Activated naive CD8-positive, alpha-beta T cell treated with anti-CD3 and anti-CD28 coated beads for 36 hours (primary cell): ENCODE measurements around the gene BCR. TPM values are rescaled to one million over a fixed set of nuclear protein-coding genes. Genes with fewer than 3 reads are reported as not detected.

Experiments
- DNase-seq: peaks from one replicate; pipeline ENCODE4 v3.0.0; 2021
- H3K27ac Mint-ChIP-seq: one replicate; pipeline ENCODE4 v1.8.0; 2022; ENCODE audit warnings: mild to moderate bottlenecking, moderate library complexity, mixed read lengths
- H3K27me3 Mint-ChIP-seq: one replicate; pipeline ENCODE4 v1.8.0; 2022; ENCODE audit warnings: mild to moderate bottlenecking, mixed read lengths
- H3K36me3 Mint-ChIP-seq: one replicate; pipeline ENCODE4 v1.8.0; 2021; ENCODE audit warnings: mild to moderate bottlenecking, mixed read lengths
- H3K4me1 Mint-ChIP-seq: one replicate; pipeline ENCODE4 v1.8.0; 2021; ENCODE audit warnings: mixed read lengths
- H3K4me3 Mint-ChIP-seq: one replicate; pipeline ENCODE4 v1.8.0; 2022; ENCODE audit warnings: mild to moderate bottlenecking, moderate library complexity, mixed read lengths
- H3K9me3 Mint-ChIP-seq: one replicate; pipeline ENCODE4 v1.8.0; 2022; ENCODE audit warnings: mixed read lengths
- total RNA-seq, 2 experiments: library from RNA; stranded (reverse); gene quantifications; one replicate each; pipeline ENCODE4 v1.2.3, GENCODE V29; 2021

BCR gene
- total RNA-seq, 2 experiments from 2014 or later = 28.3 to 32.0 TPM

GRCh38 chr22:23220485-23221350 lies 40.4 kb downstream of the BCR start:
- H3K27me3 Mint-ChIP-seq = no peaks in the 10 kb centered on the region
- H3K9me3 Mint-ChIP-seq = no peaks in the 10 kb centered on the region
- H3K36me3 Mint-ChIP-seq = peaks cover 12% of the 10 kb centered on the region
- DNase-seq = no peak
- peak overlapping the region; percentile 77 for H3K27ac Mint-ChIP-seq
- H3K4me1 Mint-ChIP-seq = peaks cover 96% of the 10 kb centered on the region
- peak overlapping the region; percentile 32 for H3K4me3 Mint-ChIP-seq

- Mint-ChIP-seq H3K27ac (no peak overlapping the region), H3K9me3 (no peaks in the 10 kb centered on the region), H3K36me3 (peaks cover 12% of the 10 kb centered on the region), H3K4me3 (no peak overlapping the region), H3K4me1 (peaks cover 96% of the 10 kb centered on the region), H3K27me3 (no peaks in the 10 kb centered on the region)
- no peak for DNase-seq
These were observed 41.1 kb downstream of the BCR start for GRCh38 chr22:23221351-23221804.

- Mint-ChIP-seq H3K36me3 (peaks cover 7% of the 10 kb centered on the region), H3K4me1 (peaks cover 94% of the 10 kb centered on the region), H3K4me3 (no peak overlapping the region), H3K27ac (no peak overlapping the region), H3K27me3 (no peaks in the 10 kb centered on the region), H3K9me3 (no peaks in the 10 kb centered on the region)
- DNase-seq = no peak
These were observed 41.9 kb downstream of the BCR start for GRCh38 chr22:23222033-23222792.

GRCh38 chr22:23222793-23223568 lies 42.7 kb downstream of the BCR start:
- peak overlapping the region; percentile 35 for H3K27ac Mint-ChIP-seq
- no peak overlapping the region for H3K4me3 Mint-ChIP-seq
- DNase-seq = no peak
- no peaks in the 10 kb centered on the region for H3K27me3 Mint-ChIP-seq
- H3K9me3 Mint-ChIP-seq = peaks cover 3% of the 10 kb centered on the region
- peaks cover 11% of the 10 kb centered on the region for H3K36me3 Mint-ChIP-seq
- H3K4me1 Mint-ChIP-seq = peaks cover 93% of the 10 kb centered on the region

- H3K27me3 Mint-ChIP-seq = no peaks in the 10 kb centered on the region
- no peak overlapping the region for H3K4me3 Mint-ChIP-seq
- no peak for DNase-seq
- peaks cover 17% of the 10 kb centered on the region for H3K36me3 Mint-ChIP-seq
- H3K9me3 Mint-ChIP-seq = peaks cover 9% of the 10 kb centered on the region
- peak overlapping the region; percentile 50 for H3K27ac Mint-ChIP-seq
- H3K4me1 Mint-ChIP-seq = peaks cover 90% of the 10 kb centered on the region
These were observed 43.4 kb downstream of the BCR start for GRCh38 chr22:23223569-23224317.

GRCh38 chr22:23224846-23225245 lies 44.5 kb downstream of the BCR start:
- Mint-ChIP-seq H3K27ac (no peak overlapping the region), H3K27me3 (no peaks in the 10 kb centered on the region), H3K36me3 (peaks cover 28% of the 10 kb centered on the region), H3K4me3 (peak overlapping the region; percentile 29), H3K4me1 (peaks cover 79% of the 10 kb centered on the region), H3K9me3 (peaks cover 14% of the 10 kb centered on the region)
- DNase-seq = no peak

- H3K27me3 Mint-ChIP-seq = no peaks in the 10 kb centered on the region
- peaks cover 32% of the 10 kb centered on the region for H3K36me3 Mint-ChIP-seq
- H3K4me3 Mint-ChIP-seq = no peak overlapping the region
These were observed 45.0 kb downstream of the BCR start for GRCh38 chr22:23225337-23225723.

GRCh38 chr22:23225724-23226496 lies 45.6 kb downstream of the BCR start:
- no peak for DNase-seq
- Mint-ChIP-seq H3K9me3 (peaks cover 14% of the 10 kb centered on the region), H3K27ac (peak overlapping the region; percentile 62), H3K27me3 (no peaks in the 10 kb centered on the region), H3K4me1 (peaks cover 70% of the 10 kb centered on the region), H3K4me3 (no peak overlapping the region), H3K36me3 (peaks cover 33% of the 10 kb centered on the region)

More at GRCh38 chr22:23225337-23225723, 45.0 kb downstream of the BCR start:
- Mint-ChIP-seq H3K4me1 (peaks cover 76% of the 10 kb centered on the region), H3K9me3 (peaks cover 14% of the 10 kb centered on the region), H3K27ac (no peak overlapping the region)
- DNase-seq = no peak

- H3K27ac Mint-ChIP-seq = peak overlapping the region; percentile 17
- no peak overlapping the region for H3K4me3 Mint-ChIP-seq
- H3K4me1 Mint-ChIP-seq = peaks cover 64% of the 10 kb centered on the region
- peaks cover 14% of the 10 kb centered on the region for H3K9me3 Mint-ChIP-seq
- H3K27me3 Mint-ChIP-seq = no peaks in the 10 kb centered on the region
- peaks cover 33% of the 10 kb centered on the region for H3K36me3 Mint-ChIP-seq
- no peak for DNase-seq
These were observed 46.2 kb downstream of the BCR start for GRCh38 chr22:23226497-23226850.

GRCh38 chr22:23227380-23227779 lies 47.1 kb downstream of the BCR start:
- Mint-ChIP-seq H3K9me3 (peaks cover 14% of the 10 kb centered on the region), H3K27ac (peak overlapping the region; percentile 11)

GRCh38 chr22:23228503-23228902 lies 48.2 kb downstream of the BCR start:
- Mint-ChIP-seq H3K4me3 (no peak overlapping the region), H3K4me1 (peaks cover 53% of the 10 kb centered on the region), H3K27me3 (no peaks in the 10 kb centered on the region), H3K36me3 (peaks cover 33% of the 10 kb centered on the region), H3K9me3 (peaks cover 14% of the 10 kb centered on the region), H3K27ac (no peak overlapping the region)
- DNase-seq = no peak

More at GRCh38 chr22:23227380-23227779, 47.1 kb downstream of the BCR start:
- H3K4me1 Mint-ChIP-seq = peaks cover 57% of the 10 kb centered on the region
- DNase-seq = no peak
- peaks cover 33% of the 10 kb centered on the region for H3K36me3 Mint-ChIP-seq
- no peaks in the 10 kb centered on the region for H3K27me3 Mint-ChIP-seq
- H3K4me3 Mint-ChIP-seq = no peak overlapping the region

GRCh38 chr22:23229646-23230045 lies 49.3 kb downstream of the BCR start:
- Mint-ChIP-seq H3K4me3 (no peak overlapping the region), H3K27ac (no peak overlapping the region), H3K4me1 (peaks cover 53% of the 10 kb centered on the region), H3K36me3 (peaks cover 38% of the 10 kb centered on the region), H3K27me3 (no peaks in the 10 kb centered on the region), H3K9me3 (peaks cover 14% of the 10 kb centered on the region)
- no peak for DNase-seq

- DNase-seq = no peak
- Mint-ChIP-seq H3K4me3 (no peak overlapping the region), H3K27me3 (no peaks in the 10 kb centered on the region), H3K9me3 (peaks cover 14% of the 10 kb centered on the region), H3K27ac (no peak overlapping the region), H3K4me1 (peaks cover 49% of the 10 kb centered on the region), H3K36me3 (peaks cover 44% of the 10 kb centered on the region)
These were observed 50.2 kb downstream of the BCR start for GRCh38 chr22:23230348-23231068.
